ENCODE data around the gene MROH2A. TPM values are rescaled to one million over a fixed set of nuclear protein-coding genes. Genes with fewer than 3 reads are reported as not detected.

MROH2A gene
- total and polyA plus RNA-seq, 7 experiments from 2014 or later = not detected

- no peak for ATAC-seq
- peaks cover 28 to 68% (median 44%) of the 10 kb centered on the region in 5 donors for H3K27me3 Mint-ChIP-seq
- POLR2A ChIA-PET = no interaction called here
- Histone ChIP-seq H3K27me3 (ENCODE audit: control insufficient read depth in 2 of 2, insufficient read depth in 2 of 2, low read length in 2 of 2) (no peaks in the 10 kb centered on the region), H3K4me3 (ENCODE audit: low read length) (no peak overlapping the region), H3K36me3 (ENCODE audit: control insufficient read depth in 2 of 3, insufficient read depth in 3 of 3, low read length in 3 of 3) (no peaks in the 10 kb centered on the region), H3K27ac (ENCODE audit: low read depth, low read length) (no peak overlapping the region), H3K9me3 (ENCODE audit: control insufficient read depth in 2 of 3, low read length in 3 of 3) (no peaks in the 10 kb centered on the region), H3K4me1 (ENCODE audit: control insufficient read depth in 2 of 2, insufficient read depth in 2 of 2, low read length in 2 of 2) (no peaks in the 10 kb centered on the region)
- H3K27ac Mint-ChIP-seq = no peak overlapping the region
- H3K36me3 Mint-ChIP-seq = peaks cover 0 to 33% (median 2%) of the 10 kb centered on the region in 5 donors
- H3K9me3 Mint-ChIP-seq = peaks cover 0 to 50% (median 29%) of the 10 kb centered on the region in 11 donors
- no peaks in the 10 kb centered on the region for H3K4me1 Mint-ChIP-seq
- no peak for DNase-seq
- CTCF ChIA-PET = no interaction called here
- intact Hi-C loops (cut with micrococcal nuclease) = no loop called here
- H3K4me3 Mint-ChIP-seq = no peak overlapping the region
These were observed 104.2 kb downstream of the MROH2A start for GRCh38 chr2:233882353-233882752.

Other genes starting within 250 kb of the MROH2A start
- gene USP40, start 211.5 kb upstream of the MROH2A start, total RNA-seq = 10 to 100 TPM; 14.4 to 24.3 (median 20.8) TPM
- gene USP40, start 211.5 kb upstream of the MROH2A start, polyA plus RNA-seq = 1 to 10 TPM; 3.9 to 8.1 TPM
- not detected for gene UGT1A8, start 160.7 kb upstream of the MROH2A start, total RNA-seq
- not detected for gene UGT1A8, start 160.7 kb upstream of the MROH2A start, polyA plus RNA-seq
- gene UGT1A10, start 141.9 kb upstream of the MROH2A start, total RNA-seq = not detected
- gene UGT1A10, start 141.9 kb upstream of the MROH2A start, polyA plus RNA-seq = not detected
- gene UGT1A9, start 106.4 kb upstream of the MROH2A start, total RNA-seq = not detected
- gene UGT1A9, start 106.4 kb upstream of the MROH2A start, polyA plus RNA-seq = not detected
- not detected for gene UGT1A7, start 96.4 kb upstream of the MROH2A start, total RNA-seq
- not detected for gene UGT1A7, start 96.4 kb upstream of the MROH2A start, polyA plus RNA-seq
- gene UGT1A6, start 85.4 kb upstream of the MROH2A start, total RNA-seq = not detected
- gene UGT1A6, start 85.4 kb upstream of the MROH2A start, polyA plus RNA-seq = not detected
- gene UGT1A5, start 65.4 kb upstream of the MROH2A start, total RNA-seq = not detected
- gene UGT1A5, start 65.4 kb upstream of the MROH2A start, polyA plus RNA-seq = not detected
- not detected for gene UGT1A4, start 59.6 kb upstream of the MROH2A start, total RNA-seq
- gene UGT1A4, start 59.6 kb upstream of the MROH2A start, polyA plus RNA-seq = not detected
- not detected for gene UGT1A3, start 49.3 kb upstream of the MROH2A start, total RNA-seq
- not detected for gene UGT1A3, start 49.3 kb upstream of the MROH2A start, polyA plus RNA-seq
- gene UGT1A1, start 18.1 kb upstream of the MROH2A start, total RNA-seq = not detected
- not detected for gene UGT1A1, start 18.1 kb upstream of the MROH2A start, polyA plus RNA-seq
- 10 to 100 TPM in 1 of 5 experiments, under 1 TPM in 2, not detected in 2; 0.11 to 67.1 (median 0.27) TPM for gene HJURP, start 76.2 kb downstream of the MROH2A start, total RNA-seq
- under 1 TPM in 1 of 2 donors, not detected in 1; 0.40 TPM for gene HJURP, start 76.2 kb downstream of the MROH2A start, polyA plus RNA-seq
- not detected for gene TRPM8, start 139.0 kb downstream of the MROH2A start, total RNA-seq
- not detected for gene TRPM8, start 139.0 kb downstream of the MROH2A start, polyA plus RNA-seq